GM21825 (cell line): Measurements from ENCODE around the gene PTPRG.

ENCODE experiments used
- ATAC-seq: cut with Tn5 transposase; IDR thresholded peaks from one replicate; pipeline ENCODE4 v1.9.1; 2021; ENCODE audit warnings: mild to moderate bottlenecking, moderate library complexity; ENCODE audit not compliant: unreplicated experiment

Gene PTPRG

GRCh38 chr3:61979638-61980037 lies 418.3 kb downstream of the PTPRG start:
- ATAC-seq, result no peak

- ATAC-seq, result no peak
Measured at GRCh38 chr3:61980041-61980440, 418.7 kb downstream of the PTPRG start.

- no peak for ATAC-seq
Measured at GRCh38 chr3:61981060-61981459, 419.7 kb downstream of the PTPRG start.

- ATAC-seq, result no peak
Measured at GRCh38 chr3:61983479-61983878, 422.1 kb downstream of the PTPRG start.

GRCh38 chr3:61985020-61985419 lies 423.6 kb downstream of the PTPRG start:
- no peak for ATAC-seq

- ATAC-seq, result no peak
Measured at GRCh38 chr3:61986473-61986872, 425.1 kb downstream of the PTPRG start.

- ATAC-seq, result no peak
Measured at GRCh38 chr3:61989681-61990080, 428.3 kb downstream of the PTPRG start.

- no peak for ATAC-seq
Measured at GRCh38 chr3:61990327-61991027, 429.1 kb downstream of the PTPRG start.

GRCh38 chr3:61991706-61992105 lies 430.3 kb downstream of the PTPRG start:
- ATAC-seq, result no peak

GRCh38 chr3:61996366-61996765 lies 435.0 kb downstream of the PTPRG start:
- ATAC-seq, result no peak

- ATAC-seq, result no peak
Measured at GRCh38 chr3:61997101-61997500, 435.7 kb downstream of the PTPRG start.

GRCh38 chr3:62003835-62004234 lies 442.5 kb downstream of the PTPRG start:
- ATAC-seq, result no peak

- ATAC-seq, result no peak
Measured at GRCh38 chr3:62007036-62007435, 445.7 kb downstream of the PTPRG start.

GRCh38 chr3:62010989-62011388 lies 449.6 kb downstream of the PTPRG start:
- ATAC-seq, result no peak

- no peak for ATAC-seq
Measured at GRCh38 chr3:62011666-62012065, 450.3 kb downstream of the PTPRG start.

- no peak for ATAC-seq
Measured at GRCh38 chr3:62013951-62014350, 452.6 kb downstream of the PTPRG start.

GRCh38 chr3:62015111-62015510 lies 453.7 kb downstream of the PTPRG start:
- no peak for ATAC-seq

GRCh38 chr3:62019906-62020305 lies 458.5 kb downstream of the PTPRG start:
- ATAC-seq, result no peak

GRCh38 chr3:62020706-62021105 lies 459.3 kb downstream of the PTPRG start:
- ATAC-seq, result no peak

- ATAC-seq, result no peak
Measured at GRCh38 chr3:62022312-62022711, 460.9 kb downstream of the PTPRG start.

- no peak for ATAC-seq
Measured at GRCh38 chr3:62024882-62025281, 463.5 kb downstream of the PTPRG start.

- ATAC-seq, result no peak
Measured at GRCh38 chr3:62025913-62026312, 464.5 kb downstream of the PTPRG start.

GRCh38 chr3:62027241-62027640 lies 465.9 kb downstream of the PTPRG start:
- no peak for ATAC-seq
